H9 (cell line): ENCODE results near the gene DCANP1. TPM values are rescaled to one million over a fixed set of nuclear protein-coding genes. Genes with fewer than 3 reads are reported as not detected.

Source experiments
- DNase-seq: peaks from one replicate; pipeline ENCODE4 v3.0.0-alpha.2; 2017
- H2AFZ ChIP-seq: one replicate; pipeline ENCODE4 v1.6.1; 2013; ENCODE audit warnings: mild to moderate bottlenecking, low read length, control low read depth, moderate library complexity
- H2AK5ac ChIP-seq: 2 replicates; pipeline ENCODE4 v1.6.1; 2013; ENCODE audit warnings: low read length, control low read depth, mixed read lengths; ENCODE audit not compliant: insufficient read length
- H2BK120ac ChIP-seq: one replicate; pipeline ENCODE4 v1.6.1; 2013; ENCODE audit warnings: low read depth, mild to moderate bottlenecking, low read length, control low read depth, inconsistent platforms; ENCODE audit not compliant: poor library complexity, severe bottlenecking
- H2BK12ac ChIP-seq: 2 replicates; pipeline ENCODE4 v1.6.1; 2013; ENCODE audit warnings: low read length, control low read depth, mixed read lengths, low read depth; ENCODE audit not compliant: insufficient read length
- H2BK15ac ChIP-seq: 2 replicates; pipeline ENCODE4 v1.6.1; 2013; ENCODE audit warnings: low read depth, low read length, control low read depth
- H2BK20ac ChIP-seq: one replicate; pipeline ENCODE4 v1.6.1; 2013; ENCODE audit warnings: low read depth, mild to moderate bottlenecking, low read length, control low read depth, inconsistent platforms; ENCODE audit not compliant: poor library complexity, severe bottlenecking
- H2BK5ac ChIP-seq: 2 replicates; pipeline ENCODE4 v1.6.1; 2013; ENCODE audit warnings: low read length, control low read depth, mixed read lengths; ENCODE audit not compliant: insufficient read length
- H3K14ac ChIP-seq: 2 replicates; pipeline ENCODE4 v1.6.1; 2013; ENCODE audit warnings: low read length, control low read depth; ENCODE audit not compliant: insufficient read depth
- H3K18ac ChIP-seq: 2 replicates; pipeline ENCODE4 v1.6.1; 2013; ENCODE audit warnings: low read depth, mild to moderate bottlenecking, mixed read lengths, low read length, control low read depth; ENCODE audit not compliant: insufficient read length
- H3K23ac ChIP-seq: 2 replicates; pipeline ENCODE4 v1.6.1; 2013; ENCODE audit warnings: low read length, control low read depth, mixed read lengths, low read depth; ENCODE audit not compliant: insufficient read length
- H3K23me2 ChIP-seq: 2 replicates; pipeline ENCODE4 v1.6.1; 2013; ENCODE audit warnings: low read depth, mild to moderate bottlenecking, mixed read lengths, low read length, control low read depth; ENCODE audit not compliant: insufficient read length, poor library complexity, severe bottlenecking
- H3K27ac ChIP-seq: 2 replicates; pipeline ENCODE4 v1.5.1; 2013; ENCODE audit warnings: low read length, control low read depth, mixed read lengths, low read depth; ENCODE audit not compliant: insufficient read length
- H3K27me3 ChIP-seq: 2 replicates; pipeline ENCODE4 v1.6.1; 2013; ENCODE audit warnings: low read length, control low read depth, inconsistent platforms; ENCODE audit not compliant: insufficient read depth
- H3K4ac ChIP-seq: 2 replicates; pipeline ENCODE4 v1.6.1; 2013; ENCODE audit warnings: low read depth, mild to moderate bottlenecking, control low read depth, inconsistent platforms, low read length, moderate library complexity
- H3K4me1 ChIP-seq: 2 replicates; pipeline ENCODE4 v1.6.1; 2013; ENCODE audit warnings: low read length, control low read depth, inconsistent platforms; ENCODE audit not compliant: insufficient read depth
- H3K4me2 ChIP-seq: 2 replicates; pipeline ENCODE4 v1.6.1; 2013; ENCODE audit warnings: low read length, control low read depth, mixed read lengths; ENCODE audit not compliant: insufficient read length, insufficient read depth
- H3K56ac ChIP-seq: 2 replicates; pipeline ENCODE4 v1.6.1; 2013; ENCODE audit warnings: low read depth, mild to moderate bottlenecking, mixed read lengths, low read length, control low read depth; ENCODE audit not compliant: insufficient read length
- H3K79me1 ChIP-seq: 2 replicates; pipeline ENCODE4 v1.6.1; 2013; ENCODE audit warnings: low read depth, mild to moderate bottlenecking, moderate library complexity, low read length, control low read depth, inconsistent platforms; ENCODE audit not compliant: insufficient read depth, poor library complexity, severe bottlenecking
- H3K79me2 ChIP-seq: 2 replicates; pipeline ENCODE4 v1.6.1; 2013; ENCODE audit warnings: low read length, control low read depth, inconsistent platforms; ENCODE audit not compliant: insufficient read depth
- H3K9ac ChIP-seq: 2 replicates; pipeline ENCODE4 v1.6.1; 2013; ENCODE audit warnings: low read length, control low read depth, mixed read lengths; ENCODE audit not compliant: insufficient read length; ENCODE audit errors: extremely low read depth
- H3K9me3 ChIP-seq: one replicate; pipeline ENCODE4 v1.6.1; 2013; ENCODE audit warnings: low read depth, low read length, inconsistent platforms; ENCODE audit not compliant: control insufficient read depth
- H3T11ph ChIP-seq: one replicate; pipeline ENCODE4 v1.6.1; 2013; ENCODE audit warnings: mild to moderate bottlenecking, low read length, control low read depth, inconsistent platforms
- H4K20me1 ChIP-seq: one replicate; pipeline ENCODE4 v1.6.1; 2013; ENCODE audit not compliant: control insufficient read depth, insufficient read length, insufficient read depth
- H4K5ac ChIP-seq: 2 replicates; pipeline ENCODE4 v1.6.1; 2013; ENCODE audit warnings: low read depth, mild to moderate bottlenecking, mixed read lengths, low read length, control low read depth; ENCODE audit not compliant: insufficient read length
- H4K8ac ChIP-seq: replicated peaks from 2 replicates; pipeline ENCODE4 v1.6.1; 2013; ENCODE audit warnings: low read length, control low read depth, mixed read lengths, low read depth; ENCODE audit not compliant: insufficient read length
- H4K91ac ChIP-seq: 2 replicates; pipeline ENCODE4 v1.6.1; 2013; ENCODE audit warnings: low read depth, mild to moderate bottlenecking, moderate library complexity, mixed read lengths, low read length, control low read depth; ENCODE audit not compliant: insufficient read length
- H3K27ac Mint-ChIP-seq, 3 experiments: 2 replicates in 2 of 3; 3 replicates in 1 of 3; pipeline ENCODE4 v1.8.0; 2020 to 2021; ENCODE audit warnings: mixed read lengths in 3 of 3, mild to moderate bottlenecking in 1 of 3, moderate library complexity in 1 of 3
- H3K27me3 Mint-ChIP-seq: 2 replicates; pipeline ENCODE4 v1.8.0; 2021; ENCODE audit warnings: low read depth, mild to moderate bottlenecking, moderate library complexity, mixed read lengths
- H3K36me3 Mint-ChIP-seq, 3 experiments: 2 replicates in 2 of 3; 3 replicates in 1 of 3; pipeline ENCODE4 v1.8.0; 2020 to 2021; ENCODE audit warnings: low read depth in 3 of 3, mixed read lengths in 3 of 3; ENCODE audit not compliant: insufficient read depth in 1 of 3
- H3K4me1 Mint-ChIP-seq, 2 experiments: 2 replicates each; pipeline ENCODE4 v1.8.0; 2020; ENCODE audit warnings: mixed read lengths in 2 of 2
- H3K4me3 Mint-ChIP-seq, 2 experiments: 2 replicates in 1 of 2; 3 replicates in 1 of 2; pipeline ENCODE4 v1.8.0; 2020 to 2021; ENCODE audit warnings: mild to moderate bottlenecking in 2 of 2, mixed read lengths in 2 of 2, moderate library complexity in 1 of 2
- H3K9me3 Mint-ChIP-seq, 2 experiments: 2 replicates in 1 of 2; 3 replicates in 1 of 2; pipeline ENCODE4 v1.8.0; 2020; ENCODE audit warnings: mild to moderate bottlenecking in 2 of 2, mixed read lengths in 2 of 2, moderate library complexity in 1 of 2
- CTCF ChIP-seq: fragments of 200-600 bp; sonication (generic); conservative IDR thresholded peaks from 3 replicates; pipeline ENCODE4 v1.8.0; 2021; ENCODE audit warnings: antibody characterized with exemption, mild to moderate bottlenecking
- WGBS: extraction: QIAGEN DNeasy Blood & Tissue Kit; methylation state at CpG from one replicate; pipeline ENCODE4 v1.1.7; 2013; ENCODE audit warnings: missing lambda C conversion rate, low lambda C conversion rate, mixed read lengths; ENCODE audit not compliant: insufficient read length; ENCODE audit errors: extremely low coverage; 5-methylcytosine and 5-hydroxymethylcytosine counted together
- total RNA-seq: library from RNA; stranded (reverse); gene quantifications from 2 replicates; pipeline ENCODE4 v1.2.1, GENCODE V29; 2021

DCANP1 gene
- total RNA-seq, 1 experiment from 2014 or later = not detected

GRCh38 chr5:135457424-135458071, 10.4 kb upstream of the DCANP1 start:
- WGBS = no CpG with 5 or more reads among the region's 9 CpGs
- no peak overlapping the region for H3K27ac Mint-ChIP-seq

More at GRCh38 chr5:135457424-135458071, 10.4 kb upstream of the DCANP1 start:
- no peaks in the 10 kb centered on the region for H4K20me1 ChIP-seq
- H3K27ac ChIP-seq = no peak overlapping the region
- peaks cover 97% of the 10 kb centered on the region for H3K27me3 Mint-ChIP-seq
- no peak overlapping the region for H4K8ac ChIP-seq
- no peak overlapping the region for H2BK12ac ChIP-seq
- no peaks in the 10 kb centered on the region for H3K36me3 Mint-ChIP-seq
- H2BK5ac ChIP-seq = no peak overlapping the region
- H3K18ac ChIP-seq = no peak overlapping the region
- H3K9ac ChIP-seq = no peak overlapping the region
- H3K4ac ChIP-seq = no peak overlapping the region
- H3K4me1 ChIP-seq = no peaks in the 10 kb centered on the region
- H3K23ac ChIP-seq = no peak overlapping the region
- peak; percentile 93 for TF ChIP-seq CTCF
- H3K56ac ChIP-seq = no peak overlapping the region
- H4K91ac ChIP-seq = no peak overlapping the region
- H3K4me1 Mint-ChIP-seq = peaks cover 2 to 3% of the 10 kb centered on the region in 2 experiments; a peak in 1 of 4 replicates
- H2AFZ ChIP-seq = no peak overlapping the region
- no peak overlapping the region for H2BK120ac ChIP-seq
- no peaks in the 10 kb centered on the region for H3K23me2 ChIP-seq
- H2BK15ac ChIP-seq = no peak overlapping the region
- H3K79me2 ChIP-seq = no peaks in the 10 kb centered on the region
- H2BK20ac ChIP-seq = no peak overlapping the region
- H3K79me1 ChIP-seq = no peaks in the 10 kb centered on the region
- H3K4me3 Mint-ChIP-seq = no peak overlapping the region
- H3T11ph ChIP-seq = no peak overlapping the region
- H3K9me3 Mint-ChIP-seq = no peaks in the 10 kb centered on the region; a peak in 1 of 5 replicates
- no peaks in the 10 kb centered on the region for H3K9me3 ChIP-seq
- H3K14ac ChIP-seq = no peak overlapping the region
- H3K27me3 ChIP-seq = peaks cover 3% of the 10 kb centered on the region
- no peak overlapping the region for H3K4me2 ChIP-seq
- H4K5ac ChIP-seq = no peak overlapping the region
- H2AK5ac ChIP-seq = no peak overlapping the region
- peak; percentile 83 for DNase-seq
